Mucosa of stomach (tissue), 1 donor: ENCODE results near the gene DESI1.

Experiments used
- H3K27me3 ChIP-seq: one replicate; pipeline ENCODE4 v1.7.0; 2013; ENCODE audit warnings: mild to moderate bottlenecking, low read length; ENCODE audit not compliant: control insufficient read depth, insufficient read depth
- H3K36me3 ChIP-seq: one replicate; pipeline ENCODE4 v1.7.0; 2013; ENCODE audit warnings: low read length; ENCODE audit not compliant: control insufficient read depth, insufficient read depth
- H3K4me1 ChIP-seq: one replicate; pipeline ENCODE4 v1.7.0; 2013; ENCODE audit warnings: mild to moderate bottlenecking, low read length; ENCODE audit not compliant: control insufficient read depth, insufficient read depth
- H3K4me3 ChIP-seq: one replicate; pipeline ENCODE4 v1.7.0; 2013; ENCODE audit warnings: low read length
- H3K9ac ChIP-seq: one replicate; pipeline ENCODE4 v1.7.0; 2013; ENCODE audit warnings: mild to moderate bottlenecking, low read length, moderate library complexity
- H3K9me3 ChIP-seq: one replicate; pipeline ENCODE4 v1.7.0; 2013; ENCODE audit warnings: mild to moderate bottlenecking, low read length, moderate library complexity; ENCODE audit not compliant: control insufficient read depth
- donor health status: Pancreatic carcinoma.

The DESI1 gene

GRCh38 chr22:41548830-41549211, 72.0 kb downstream of the DESI1 start:
- Histone ChIP-seq H3K9me3 (no peaks in the 10 kb centered on the region), H3K27me3 (no peaks in the 10 kb centered on the region), H3K4me1 (peaks cover under 1% of the 10 kb centered on the region), H3K4me3 (no peak overlapping the region), H3K9ac (no peak overlapping the region), H3K36me3 (no peaks in the 10 kb centered on the region)
